Astrocyte (in vitro differentiated cells and primary cell): Measurements from ENCODE around the gene MMEL1. TPM values are rescaled to one million over a fixed set of nuclear protein-coding genes. Genes with fewer than 3 reads are reported as not detected.

Experiments used
- DNase-seq: peaks from one replicate; pipeline ENCODE4 v3.0.0-alpha.2; 2010; ENCODE audit warnings: low read depth
- FAIRE-seq: peaks from 2 replicates; lab custom pipeline; 2011; peaks lifted over from hg19 to GRCh38; lab: Jason Lieb, UNC
- H2AFZ ChIP-seq: 2 replicates; pipeline ENCODE4 v1.6.0; 2012; ENCODE audit warnings: low read depth, low read length, inconsistent platforms
- H3K27ac ChIP-seq: 2 replicates; pipeline ENCODE4 v1.5.1; 2011; ENCODE audit warnings: low read depth, low read length, inconsistent platforms
- H3K27me3 ChIP-seq: 2 replicates; pipeline ENCODE4 v1.6.0; 2011; ENCODE audit warnings: low read length, inconsistent platforms; ENCODE audit not compliant: insufficient read depth
- H3K36me3 ChIP-seq: 2 replicates; pipeline ENCODE4 v1.5.1; 2011; ENCODE audit warnings: low read length, inconsistent platforms; ENCODE audit not compliant: insufficient read depth
- H3K4me1 ChIP-seq: 2 replicates; pipeline ENCODE4 v1.5.1; 2011; ENCODE audit warnings: low read length, inconsistent platforms; ENCODE audit not compliant: insufficient read depth
- H3K4me2 ChIP-seq: 2 replicates; pipeline ENCODE4 v1.6.0; 2012; ENCODE audit warnings: low read length, inconsistent platforms
- H3K4me3 ChIP-seq: 2 replicates; pipeline ENCODE4 v1.5.1; 2011; ENCODE audit warnings: low read depth, mild to moderate bottlenecking, low read length, inconsistent platforms; ENCODE audit not compliant: insufficient read depth
- H3K79me2 ChIP-seq: 2 replicates; pipeline ENCODE4 v1.6.0; 2012; ENCODE audit warnings: mild to moderate bottlenecking, low read length, inconsistent platforms; ENCODE audit not compliant: insufficient read depth
- H3K9ac ChIP-seq: 2 replicates; pipeline ENCODE4 v1.6.0; 2012; ENCODE audit warnings: mild to moderate bottlenecking, low read length, inconsistent platforms
- H3K9me3 ChIP-seq: 2 replicates; pipeline ENCODE4 v1.5.1; 2012; ENCODE audit warnings: low read depth, mild to moderate bottlenecking, low read length, inconsistent platforms; ENCODE audit not compliant: insufficient read depth
- H4K20me1 ChIP-seq: 2 replicates; pipeline ENCODE4 v1.6.0; 2012; ENCODE audit warnings: low read length, inconsistent platforms; ENCODE audit not compliant: insufficient read depth
- H3K27ac Mint-ChIP-seq: one replicate; pipeline ENCODE4 v1.8.0; 2021; ENCODE audit warnings: mild to moderate bottlenecking, mixed read lengths; ENCODE audit not compliant: unreplicated experiment
- H3K27me3 Mint-ChIP-seq: one replicate; pipeline ENCODE4 v1.8.0; 2021; ENCODE audit warnings: low read depth, mixed read lengths; ENCODE audit not compliant: unreplicated experiment
- H3K36me3 Mint-ChIP-seq: one replicate; pipeline ENCODE4 v1.8.0; 2021; ENCODE audit warnings: low read depth, mixed read lengths; ENCODE audit not compliant: unreplicated experiment
- H3K4me1 Mint-ChIP-seq: one replicate; pipeline ENCODE4 v1.8.0; 2021; ENCODE audit warnings: low read depth, mixed read lengths; ENCODE audit not compliant: unreplicated experiment
- H3K4me3 Mint-ChIP-seq: one replicate; pipeline ENCODE4 v1.8.0; 2021; ENCODE audit warnings: mild to moderate bottlenecking, moderate library complexity, mixed read lengths; ENCODE audit not compliant: unreplicated experiment
- H3K9me3 Mint-ChIP-seq: one replicate; pipeline ENCODE4 v1.8.0; 2021; ENCODE audit warnings: mild to moderate bottlenecking, mixed read lengths; ENCODE audit not compliant: unreplicated experiment
- EZH2 ChIP-seq: IDR thresholded peaks from 2 replicates; pipeline ENCODE4 v1.6.1; 2012; ENCODE audit warnings: mild to moderate bottlenecking, low read length, inconsistent platforms; ENCODE audit not compliant: insufficient read depth
- total RNA-seq: library from RNA; stranded (reverse); gene quantifications from 2 replicates; pipeline ENCODE4 v1.2.1, GENCODE V29; 2021
- TF ChIP-seq, protein P1 (sequence below): IDR thresholded peaks from 2 replicates; pipeline ENCODE4 v1.5.1; 2011; ENCODE audit warnings: low read depth, mild to moderate bottlenecking, inconsistent platforms, low read length, moderate library complexity; ENCODE audit not compliant: insufficient read depth

MMEL1 gene
- total RNA-seq, 1 donor from 2014 or later, result not detected

GRCh38 chr1:2595812-2596529 is 36.8 kb downstream of the MMEL1 start:
- no peak for DNase-seq
- H3K27me3 Mint-ChIP-seq, result peaks cover 2% of the 10 kb centered on the region
- H3K4me3 Mint-ChIP-seq, result no peak overlapping the region
- peaks cover 3% of the 10 kb centered on the region for H3K9me3 Mint-ChIP-seq
- Histone ChIP-seq H3K36me3 (no peaks in the 10 kb centered on the region), H3K27ac (no peak overlapping the region), H3K9me3 (no peaks in the 10 kb centered on the region), H4K20me1 (no peaks in the 10 kb centered on the region), H3K4me1 (peaks cover 3% of the 10 kb centered on the region), H3K79me2 (no peaks in the 10 kb centered on the region), H3K4me2 (no peak overlapping the region), H3K9ac (no peak overlapping the region), H3K4me3 (no peak overlapping the region), H3K27me3 (no peaks in the 10 kb centered on the region), H2AFZ (no peak overlapping the region)
- H3K4me1 Mint-ChIP-seq, result no peaks in the 10 kb centered on the region
- no peak for FAIRE-seq
- peaks cover 2% of the 10 kb centered on the region for H3K36me3 Mint-ChIP-seq
- no peak for TF ChIP-seq EZH2
- TF ChIP-seq, protein P1, sequence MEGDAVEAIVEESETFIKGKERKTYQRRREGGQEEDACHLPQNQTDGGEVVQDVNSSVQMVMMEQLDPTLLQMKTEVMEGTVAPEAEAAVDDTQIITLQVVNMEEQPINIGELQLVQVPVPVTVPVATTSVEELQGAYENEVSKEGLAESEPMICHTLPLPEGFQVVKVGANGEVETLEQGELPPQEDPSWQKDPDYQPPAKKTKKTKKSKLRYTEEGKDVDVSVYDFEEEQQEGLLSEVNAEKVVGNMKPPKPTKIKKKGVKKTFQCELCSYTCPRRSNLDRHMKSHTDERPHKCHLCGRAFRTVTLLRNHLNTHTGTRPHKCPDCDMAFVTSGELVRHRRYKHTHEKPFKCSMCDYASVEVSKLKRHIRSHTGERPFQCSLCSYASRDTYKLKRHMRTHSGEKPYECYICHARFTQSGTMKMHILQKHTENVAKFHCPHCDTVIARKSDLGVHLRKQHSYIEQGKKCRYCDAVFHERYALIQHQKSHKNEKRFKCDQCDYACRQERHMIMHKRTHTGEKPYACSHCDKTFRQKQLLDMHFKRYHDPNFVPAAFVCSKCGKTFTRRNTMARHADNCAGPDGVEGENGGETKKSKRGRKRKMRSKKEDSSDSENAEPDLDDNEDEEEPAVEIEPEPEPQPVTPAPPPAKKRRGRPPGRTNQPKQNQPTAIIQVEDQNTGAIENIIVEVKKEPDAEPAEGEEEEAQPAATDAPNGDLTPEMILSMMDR, result no peak
- no peak overlapping the region for H3K27ac Mint-ChIP-seq

DNA sequence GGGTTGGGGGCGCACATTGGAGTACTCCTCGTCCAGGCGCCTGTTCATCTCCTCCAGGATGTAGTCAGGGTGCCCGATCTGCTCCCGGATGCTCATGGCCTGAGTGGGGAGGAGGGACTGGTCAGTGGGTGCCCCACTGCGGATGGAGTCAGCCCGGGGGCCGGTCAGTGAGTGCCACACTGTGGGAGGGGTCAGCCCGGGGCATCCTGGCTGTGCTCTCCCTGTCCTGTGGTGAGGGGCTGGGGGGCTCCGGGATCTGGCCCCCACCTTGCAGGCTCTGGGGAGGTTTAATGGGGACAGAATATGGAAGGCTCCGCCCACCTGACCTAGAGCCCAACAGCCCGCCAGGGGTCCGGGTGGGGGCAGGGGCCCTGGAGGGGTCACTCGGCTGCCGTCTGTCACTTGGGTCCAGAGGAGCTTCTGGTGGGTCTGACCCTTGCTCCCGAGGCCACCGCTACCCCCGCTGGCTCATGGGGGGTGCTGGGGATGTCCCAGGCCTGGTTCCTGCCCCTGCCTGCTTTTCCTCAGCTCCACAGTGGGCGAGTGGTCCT is 37.5 kb downstream of the MMEL1 start:
- no peaks in the 10 kb centered on the region for H4K20me1 ChIP-seq
- H3K36me3 ChIP-seq, result no peaks in the 10 kb centered on the region
- no peak overlapping the region for H2AFZ ChIP-seq
- Mint-ChIP-seq H3K27me3 (no peaks in the 10 kb centered on the region), H3K27ac (no peak overlapping the region), H3K36me3 (peaks cover 2% of the 10 kb centered on the region), H3K4me3 (no peak overlapping the region), H3K4me1 (no peaks in the 10 kb centered on the region), H3K9me3 (peaks cover 3% of the 10 kb centered on the region)
- H3K4me3 ChIP-seq, result no peak overlapping the region
- H3K4me1 ChIP-seq, result peaks cover 3% of the 10 kb centered on the region
- TF ChIP-seq EZH2, result no peak
- TF ChIP-seq, protein P1, result no peak
- no peaks in the 10 kb centered on the region for H3K27me3 ChIP-seq
- no peak overlapping the region for H3K27ac ChIP-seq
- FAIRE-seq (no peak), DNase-seq (no peak)
- no peaks in the 10 kb centered on the region for H3K79me2 ChIP-seq
- H3K9me3 ChIP-seq, result no peaks in the 10 kb centered on the region
- H3K4me2 ChIP-seq, result no peak overlapping the region
- no peak overlapping the region for H3K9ac ChIP-seq

DNA sequence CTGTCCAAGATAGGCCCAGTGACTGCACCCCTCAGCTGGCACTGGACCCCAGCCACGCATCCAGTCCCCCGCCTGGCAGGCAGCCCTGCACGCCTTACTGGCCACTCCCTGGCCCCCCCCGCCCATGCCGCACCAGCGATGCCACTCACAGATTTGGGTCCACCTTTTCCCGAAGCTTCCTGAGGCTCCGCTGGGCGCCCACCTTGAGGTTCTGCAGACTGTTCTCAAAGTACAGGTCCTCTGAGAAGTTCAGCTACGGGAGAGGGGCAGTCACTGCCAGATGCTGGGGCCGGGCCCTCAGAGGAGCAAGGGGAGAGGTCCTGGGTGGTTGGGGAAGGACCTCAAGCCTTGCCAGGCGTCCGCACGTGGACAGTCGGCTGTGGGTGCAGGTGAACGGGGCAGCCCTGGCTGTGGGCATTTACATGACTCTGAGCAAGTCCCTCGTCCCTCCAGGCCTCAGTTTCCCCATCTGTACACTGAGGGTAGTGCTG is 38.1 kb downstream of the MMEL1 start:
- peaks cover 3% of the 10 kb centered on the region for H3K4me1 ChIP-seq
- no peaks in the 10 kb centered on the region for H3K36me3 ChIP-seq
- DNase-seq (no peak), FAIRE-seq (no peak)
- Mint-ChIP-seq H3K4me1 (no peaks in the 10 kb centered on the region), H3K27ac (no peak overlapping the region), H3K27me3 (no peaks in the 10 kb centered on the region), H3K9me3 (peaks cover 3% of the 10 kb centered on the region), H3K4me3 (no peak overlapping the region), H3K36me3 (peaks cover 2% of the 10 kb centered on the region)
- no peaks in the 10 kb centered on the region for H3K79me2 ChIP-seq
- no peak overlapping the region for H3K27ac ChIP-seq
- H3K9me3 ChIP-seq, result no peaks in the 10 kb centered on the region
- no peak overlapping the region for H2AFZ ChIP-seq
- TF ChIP-seq, protein P1, result no peak
- TF ChIP-seq EZH2, result no peak
- no peaks in the 10 kb centered on the region for H3K27me3 ChIP-seq
- H3K4me3 ChIP-seq, result no peak overlapping the region
- no peak overlapping the region for H3K4me2 ChIP-seq
- no peak overlapping the region for H3K9ac ChIP-seq
- H4K20me1 ChIP-seq, result no peaks in the 10 kb centered on the region
